Esophagus muscularis mucosa (tissue), 4 donors: Measurements from ENCODE around the gene DYRK2. TPM values are rescaled to one million over a fixed set of nuclear protein-coding genes. Genes with fewer than 3 reads are reported as not detected.

ENCODE experiments used
- DNase-seq: peaks from one replicate; pipeline ENCODE4 v3.0.0-alpha.2; 2017; ENCODE audit errors: extremely low spot score
- H3K27ac ChIP-seq, 4 donors: fragments of 200-600 bp; sonication (generic); replicated peaks in 1 of 4; 1 replicate in 3 of 4; 2 replicates in 1 of 4; pipeline ENCODE4 v1.5.1; 2016 to 2019; ENCODE audit warnings: mild to moderate bottlenecking in 1 of 4
- H3K27me3 ChIP-seq, 4 donors: fragments of 200-600 bp; sonication (generic); one replicate each; pipeline versions ENCODE4 v1.5.1 to v1.6.0; 2016 to 2019
- H3K36me3 ChIP-seq, 4 donors: fragments of 200-600 bp; sonication (generic); one replicate each; pipeline ENCODE4 v1.5.1; 2016 to 2019
- H3K4me1 ChIP-seq, 4 donors: fragments of 200-600 bp; sonication (generic); one replicate each; pipeline ENCODE4 v1.5.1; 2016 to 2019
- H3K4me3 ChIP-seq, 4 donors: fragments of 200-600 bp; sonication (generic); 1 replicate in 2 of 4; 2 replicates in 2 of 4; pipeline ENCODE4 v1.5.1; 2016 to 2019; ENCODE audit warnings: mild to moderate bottlenecking in 4 of 4, moderate library complexity in 1 of 4
- H3K9me3 ChIP-seq, 4 donors: fragments of 200-600 bp; sonication (generic); 1 replicate in 3 of 4; 2 replicates in 1 of 4; pipeline ENCODE4 v1.5.1; 2016 to 2019
- EP300 ChIP-seq: sonication (generic); formaldehyde crosslinking; IDR thresholded peaks from one replicate; pipeline ENCODE4 v1.6.1; 2017; ENCODE audit warnings: antibody characterized with exemption
- POLR2A ChIP-seq: fragments of 450-650 bp; IDR thresholded peaks from one replicate; pipeline ENCODE4 v1.6.1; 2017; ENCODE audit warnings: antibody characterized with exemption, moderate library complexity, mild to moderate bottlenecking, low read depth
- POLR2AphosphoS5 ChIP-seq, 2 donors: sonication (generic); formaldehyde crosslinking; IDR thresholded peaks; one replicate each; pipeline ENCODE4 v1.6.1; 2017; ENCODE audit warnings: antibody characterized with exemption in 2 of 2
- WGBS: methylation state at CpG from one replicate; pipeline ENCODE4 v1.1.5; 2018; 5-methylcytosine and 5-hydroxymethylcytosine counted together
- intact Hi-C: fragments of 100-400 bp; cut with DNase I; formaldehyde crosslinking; loops from one replicate; pipeline ENCODE4 v1.15.1; 2023
- total RNA-seq, 4 donors: library from RNA; depleted of rRNA; stranded (reverse); fragments of >200 nt; gene quantifications; one replicate each; pipeline versions ENCODE4 v1.1.0 to v1.2.1, GENCODE V29; 2016
- TF ChIP-seq, protein P1 (sequence below), 3 experiments: fragments of 200-600 bp in 2 of 3; fragments of 450-650 bp in 1 of 3; sonication (generic) in 2 of 3; IDR thresholded peaks; one replicate each; pipeline ENCODE4 v1.5.1; 2017 to 2019; ENCODE audit warnings: antibody characterized with exemption in 3 of 3, mild to moderate bottlenecking in 2 of 3, moderate library complexity in 1 of 3

The DYRK2 gene
- total RNA-seq, 4 donors from 2014 or later, result 22.2 to 57.9 (median 36.9) TPM

DNA sequence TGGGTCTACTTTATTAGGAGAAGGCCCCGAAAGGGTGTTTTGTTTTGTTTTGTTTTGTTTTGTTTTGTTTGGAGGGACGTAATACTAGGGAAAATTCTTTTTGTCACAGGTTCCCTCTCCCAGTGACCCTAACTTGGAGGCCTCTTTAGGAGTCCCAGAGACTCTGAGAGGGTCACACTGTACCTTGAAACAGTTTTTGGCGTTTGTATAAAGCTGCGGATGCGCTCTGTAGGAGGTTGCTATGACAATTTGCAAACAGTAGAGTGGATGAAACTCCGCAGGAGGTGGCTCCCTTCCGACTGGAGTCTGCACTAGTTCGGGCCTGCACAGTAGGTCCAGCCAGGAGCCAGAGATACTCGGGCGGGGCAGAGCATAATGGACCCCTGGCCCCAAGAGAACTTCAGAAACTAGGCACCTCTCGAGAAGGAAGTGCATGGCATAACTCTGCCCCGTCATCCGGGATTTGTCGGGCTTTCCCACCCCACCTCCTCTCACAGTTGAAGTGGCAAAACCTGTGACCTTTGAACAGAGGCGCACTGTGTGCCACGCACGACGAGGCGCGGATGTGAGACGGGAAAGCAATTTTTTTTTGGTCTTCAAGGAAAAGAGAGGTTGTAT lies 1.3 kb upstream of the DYRK2 start:
- H3K27ac ChIP-seq, result peak overlapping the region; percentile 96 to 99 (median 98)
- 51% methylated on average over 18 of the region's 21 CpGs for WGBS

DNA sequence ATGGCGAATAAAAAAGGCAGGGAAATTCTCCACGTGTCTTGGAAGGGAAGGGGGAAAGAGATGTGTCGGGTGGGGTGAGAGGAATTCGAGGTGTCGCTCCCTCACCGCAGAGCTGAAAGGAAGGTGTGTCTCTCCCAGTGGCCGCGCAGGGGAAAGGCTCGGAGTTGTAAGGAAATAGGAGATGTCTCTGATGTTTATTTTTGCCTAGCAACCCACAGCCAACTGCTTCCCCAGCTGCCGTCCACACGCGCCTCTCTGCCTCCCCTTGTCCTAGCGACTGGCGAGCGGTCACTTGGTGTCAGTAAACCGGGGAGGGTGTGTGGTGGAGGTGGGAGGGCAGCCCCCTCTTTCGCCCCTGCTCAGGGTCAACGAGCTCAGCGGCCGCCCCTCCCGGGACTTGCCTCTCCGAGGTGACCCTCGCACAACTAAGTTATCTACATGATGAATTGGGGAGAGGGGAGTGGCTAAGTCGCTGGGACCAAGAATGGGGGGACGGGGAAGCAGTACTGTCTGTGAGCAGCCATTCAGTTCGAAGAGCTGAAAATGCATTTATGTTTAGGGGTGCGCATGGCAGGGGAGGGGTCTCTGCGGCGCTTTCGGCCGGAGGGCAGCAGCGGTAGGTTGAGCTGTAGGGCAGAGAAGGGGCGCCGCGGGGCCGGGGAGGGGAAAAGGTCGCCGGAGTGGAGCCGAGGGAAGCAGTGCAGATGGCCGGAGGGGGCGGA lies 585 bp upstream of the DYRK2 start:
- intact Hi-C loops, result loop anchor here (5.0 to 10.0 kb wide), 4 partner anchors 211 to 373 kb away; no protein-coding TSS in a partner anchor
- no peaks in the 10 kb centered on the region for H3K9me3 ChIP-seq
- no peaks in the 10 kb centered on the region for H3K36me3 ChIP-seq
- peak; percentile 57 to 62 for TF ChIP-seq POLR2AphosphoS5 (IDR thresholded peaks at IDR 0.05)
- TF ChIP-seq, protein P1, sequence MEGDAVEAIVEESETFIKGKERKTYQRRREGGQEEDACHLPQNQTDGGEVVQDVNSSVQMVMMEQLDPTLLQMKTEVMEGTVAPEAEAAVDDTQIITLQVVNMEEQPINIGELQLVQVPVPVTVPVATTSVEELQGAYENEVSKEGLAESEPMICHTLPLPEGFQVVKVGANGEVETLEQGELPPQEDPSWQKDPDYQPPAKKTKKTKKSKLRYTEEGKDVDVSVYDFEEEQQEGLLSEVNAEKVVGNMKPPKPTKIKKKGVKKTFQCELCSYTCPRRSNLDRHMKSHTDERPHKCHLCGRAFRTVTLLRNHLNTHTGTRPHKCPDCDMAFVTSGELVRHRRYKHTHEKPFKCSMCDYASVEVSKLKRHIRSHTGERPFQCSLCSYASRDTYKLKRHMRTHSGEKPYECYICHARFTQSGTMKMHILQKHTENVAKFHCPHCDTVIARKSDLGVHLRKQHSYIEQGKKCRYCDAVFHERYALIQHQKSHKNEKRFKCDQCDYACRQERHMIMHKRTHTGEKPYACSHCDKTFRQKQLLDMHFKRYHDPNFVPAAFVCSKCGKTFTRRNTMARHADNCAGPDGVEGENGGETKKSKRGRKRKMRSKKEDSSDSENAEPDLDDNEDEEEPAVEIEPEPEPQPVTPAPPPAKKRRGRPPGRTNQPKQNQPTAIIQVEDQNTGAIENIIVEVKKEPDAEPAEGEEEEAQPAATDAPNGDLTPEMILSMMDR (IDR thresholded peaks at IDR 0.05), result peak in 2 of 3 experiments; percentile 40 to 57
- no peak for TF ChIP-seq EP300
- peak; percentile 30 for TF ChIP-seq POLR2A
- peak overlapping the region; percentile 85 to 100 (median 98) for H3K4me3 ChIP-seq
- no peaks in the 10 kb centered on the region for H3K27me3 ChIP-seq
- H3K4me1 ChIP-seq, result peaks cover 21 to 43% (median 40%) of the 10 kb centered on the region in 4 donors
- peak overlapping the region; percentile 96 to 99 (median 98) for H3K27ac ChIP-seq
- no peak for DNase-seq
- WGBS, result 3% methylated on average over 32 of the region's 41 CpGs

More for the DNA sequence above, 1.3 kb upstream of the DYRK2 start:
- TF ChIP-seq POLR2AphosphoS5 (IDR thresholded peaks at IDR 0.05) (no peak), POLR2A (no peak), EP300 (no peak)
- TF ChIP-seq, protein P1 (IDR thresholded peaks at IDR 0.05), result no peak
- Histone ChIP-seq H3K4me1 (peaks cover 15 to 37% (median 34%) of the 10 kb centered on the region in 4 donors), H3K9me3 (no peaks in the 10 kb centered on the region), H3K36me3 (no peaks in the 10 kb centered on the region), H3K27me3 (no peaks in the 10 kb centered on the region), H3K4me3 (peak overlapping the region; percentile 85 to 100 (median 98))
- DNase-seq, result no peak
- intact Hi-C loops, result loop anchor here (5.0 to 10.0 kb wide), 4 partner anchors 210 to 372 kb away; no protein-coding TSS in a partner anchor

DNA sequence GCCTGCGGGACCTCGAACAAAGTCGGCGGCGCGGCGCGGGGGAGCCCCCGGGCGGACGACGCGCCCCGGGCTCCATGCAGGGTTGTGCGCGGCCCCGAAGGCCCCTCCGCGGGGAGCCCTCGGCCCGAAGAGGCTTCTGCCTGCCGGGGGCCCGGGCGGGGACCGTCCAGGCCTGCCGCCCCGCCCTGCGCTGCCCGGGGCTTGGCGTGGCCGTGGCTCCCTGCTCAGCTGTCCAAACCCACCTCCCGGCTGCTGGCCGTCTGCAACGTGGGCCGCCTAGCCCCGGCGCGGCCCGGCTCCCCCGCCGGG lies 670 bp downstream of the DYRK2 start:
- DNase-seq, result no peak
- 0% methylated on average over 2 of the region's 41 CpGs for WGBS
- Histone ChIP-seq H3K36me3 (no peaks in the 10 kb centered on the region), H3K4me3 (peak overlapping the region; percentile 85 to 100 (median 98)), H3K4me1 (peaks cover 29 to 56% (median 53%) of the 10 kb centered on the region in 4 donors), H3K9me3 (no peaks in the 10 kb centered on the region), H3K27ac (peak overlapping the region; percentile 96 to 99 (median 98)), H3K27me3 (no peaks in the 10 kb centered on the region)
- TF ChIP-seq, protein P1 (IDR thresholded peaks at IDR 0.05), result no peak
- no peak for TF ChIP-seq POLR2AphosphoS5 (IDR thresholded peaks at IDR 0.05)
- no peak for TF ChIP-seq POLR2A
- TF ChIP-seq EP300, result no peak
- intact Hi-C loops, result loop anchor here (5.0 to 10.0 kb wide), 4 partner anchors 212 to 374 kb away; no protein-coding TSS in a partner anchor

DNA sequence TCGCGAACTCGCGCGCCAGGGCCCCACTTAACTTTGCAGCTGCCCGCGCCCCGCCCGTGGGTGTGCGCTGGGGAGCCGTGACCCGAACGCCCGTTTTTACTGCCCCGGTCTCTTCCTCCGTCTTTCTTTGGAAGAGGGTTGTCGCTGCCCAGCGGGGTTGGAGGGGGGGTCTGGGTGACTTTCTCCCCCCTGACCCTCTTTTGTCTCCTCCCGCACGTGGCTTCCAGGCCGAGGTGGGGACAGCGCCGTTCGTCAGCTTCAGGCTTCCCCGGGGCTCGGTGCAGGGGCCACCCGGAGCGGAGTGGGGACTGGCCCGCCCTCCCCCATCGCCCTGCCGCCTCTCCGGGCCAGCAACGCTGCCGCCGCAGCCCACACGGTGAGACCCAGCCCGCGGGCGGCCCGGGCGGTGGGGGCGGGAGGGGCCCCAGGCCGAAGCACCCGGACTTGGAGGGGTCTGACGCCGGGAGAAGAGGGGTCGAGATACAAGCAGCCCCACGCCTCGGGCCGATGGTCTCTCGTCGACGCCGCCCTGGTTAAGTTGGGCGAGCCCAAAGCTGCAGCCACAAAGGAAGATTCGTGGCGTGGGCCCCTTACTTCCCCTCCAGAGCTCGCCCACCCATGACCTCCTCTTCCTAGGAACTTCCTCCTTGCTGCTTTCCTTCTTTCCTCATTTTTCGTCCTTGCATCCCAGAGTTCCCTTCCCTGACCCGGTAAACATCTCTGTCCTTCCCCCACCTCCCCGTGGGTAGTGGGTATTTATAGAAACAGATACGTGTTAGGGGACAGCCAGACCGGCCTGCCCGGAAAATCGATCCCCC lies 1.2 kb downstream of the DYRK2 start:
- H3K36me3 ChIP-seq, result no peaks in the 10 kb centered on the region
- H3K27ac ChIP-seq, result peak overlapping the region; percentile 96 to 99 (median 98)
- DNase-seq, result no peak
- no peaks in the 10 kb centered on the region for H3K27me3 ChIP-seq
- no peaks in the 10 kb centered on the region for H3K9me3 ChIP-seq
- peaks cover 35 to 62% (median 59%) of the 10 kb centered on the region in 4 donors for H3K4me1 ChIP-seq
- WGBS, result under 1% methylated on average over 34 of the region's 65 CpGs
- TF ChIP-seq EP300, result no peak
- peak in 1 of 2 donors; percentile 5 for TF ChIP-seq POLR2AphosphoS5 (IDR thresholded peaks at IDR 0.05)
- TF ChIP-seq, protein P1 (IDR thresholded peaks at IDR 0.05), result no peak
- no peak for TF ChIP-seq POLR2A
- peak overlapping the region; percentile 85 to 100 (median 98) for H3K4me3 ChIP-seq
- intact Hi-C loops, result loop anchor here (5.0 to 10.0 kb wide), 5 partner anchors 175 to 375 kb away; no protein-coding TSS in a partner anchor
